AG08395 (cell line): ENCODE measurements around the gene HMCN1.
"Not testable (repeated sequence)": the region's sequence is repeated elsewhere in the genome, so short reads cannot be mapped to it uniquely, and the experiment has no call there.

ENCODE experiments used
- DNase-seq: peaks from one replicate; pipeline ENCODE4 v3.0.0; 2012; ENCODE audit warnings: mixed read lengths, low spot score

HMCN1 gene

GRCh38 chr1:185853739-185854138 is 119.5 kb downstream of the HMCN1 start:
- peak; percentile 30 for DNase-seq

GRCh38 chr1:185856482-185856881 is 122.3 kb downstream of the HMCN1 start:
- DNase-seq, result no peak

DNA sequence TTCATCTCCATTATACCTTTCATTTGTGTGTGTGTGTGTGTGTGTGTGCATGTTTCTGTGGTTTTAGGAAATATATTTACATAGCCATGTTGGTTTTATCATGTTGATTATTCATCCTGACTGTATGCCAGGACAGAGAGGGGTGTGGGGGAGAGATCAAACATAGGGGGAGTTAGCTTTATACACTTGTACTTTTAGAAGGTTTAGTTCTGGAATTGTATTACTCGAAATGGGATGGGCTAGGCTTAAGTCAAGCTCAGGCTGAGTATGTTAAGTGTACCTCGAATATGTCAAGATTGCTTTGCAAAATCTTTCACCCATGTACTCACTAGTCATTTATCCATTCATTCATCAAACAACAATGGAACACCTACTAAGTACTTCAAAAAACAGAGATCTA is 123.3 kb downstream of the HMCN1 start:
- no peak for DNase-seq

- no peak for DNase-seq
Observed at GRCh38 chr1:185860311-185860710, 126.1 kb downstream of the HMCN1 start.

DNA sequence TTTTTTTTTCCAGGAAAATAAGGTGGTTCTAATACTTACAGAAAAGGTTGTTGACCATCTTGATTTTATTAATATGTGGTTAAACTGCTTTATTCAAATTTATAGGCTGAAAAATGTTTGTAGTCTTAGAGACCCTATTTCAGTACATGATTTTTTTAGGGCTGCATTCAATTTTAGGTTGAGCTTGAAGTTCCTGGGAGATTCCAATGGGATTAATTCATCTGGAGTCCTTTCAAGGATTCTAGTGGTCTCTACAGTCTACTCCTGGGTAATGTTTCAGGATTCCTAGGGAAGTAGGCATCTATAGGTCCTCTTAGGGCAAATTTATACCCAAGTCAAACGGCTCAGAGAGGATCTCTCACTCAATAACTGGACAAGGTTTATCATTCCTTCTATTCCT is 126.7 kb downstream of the HMCN1 start:
- no peak for DNase-seq

GRCh38 chr1:185861630-185862029 is 127.4 kb downstream of the HMCN1 start:
- DNase-seq, result no peak

DNA sequence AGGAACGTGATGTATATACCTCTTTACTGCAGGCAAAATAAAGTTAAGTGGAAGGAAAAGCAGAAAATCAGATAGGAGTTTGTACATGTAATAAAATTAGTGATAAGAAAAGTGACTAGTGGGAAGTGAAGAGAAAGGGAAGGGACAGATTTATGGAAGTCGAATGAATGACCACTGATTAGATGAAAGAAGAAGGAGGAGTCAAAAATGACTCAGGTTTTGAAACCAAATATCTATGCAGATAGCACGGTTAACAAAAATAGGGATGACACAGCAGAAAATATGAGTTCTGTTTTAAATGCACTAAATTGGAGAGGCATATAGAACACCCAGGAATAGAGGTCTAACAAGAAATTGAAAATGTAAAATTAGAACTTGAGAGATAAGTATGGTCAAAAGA is 128.0 kb downstream of the HMCN1 start:
- DNase-seq, result no peak

- no peak for DNase-seq
Observed at GRCh38 chr1:185864331-185864730, 130.1 kb downstream of the HMCN1 start.

- peak; percentile 67 for DNase-seq
Observed at GRCh38 chr1:185864889-185865517, 130.8 kb downstream of the HMCN1 start.

GRCh38 chr1:185869590-185869989 is 135.4 kb downstream of the HMCN1 start:
- no peak for DNase-seq

DNA sequence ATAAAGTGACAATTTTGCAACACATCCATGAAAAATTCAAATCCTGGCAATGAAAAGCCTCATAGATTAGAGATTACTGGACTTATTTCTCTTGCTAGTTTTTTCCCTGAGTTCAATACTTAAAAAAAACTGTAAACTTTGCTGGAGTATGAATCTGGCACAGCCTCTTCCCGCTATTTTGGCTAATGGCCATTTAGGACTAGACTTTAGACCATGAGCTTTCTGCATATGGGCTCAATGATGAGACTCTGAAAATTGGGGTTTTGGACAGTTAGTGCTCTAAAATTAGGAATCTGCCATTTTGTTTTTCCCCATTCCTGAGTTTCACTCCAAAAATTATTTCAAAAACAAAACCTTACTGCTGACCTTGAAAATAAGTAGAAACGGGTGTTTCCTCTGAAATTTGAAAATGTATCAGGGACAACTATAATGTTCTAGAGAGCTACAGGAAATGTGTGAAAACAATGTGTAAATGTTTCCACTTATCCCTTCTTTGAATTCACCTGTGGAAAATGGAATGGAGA is 137.5 kb downstream of the HMCN1 start:
- DNase-seq, result no peak

DNA sequence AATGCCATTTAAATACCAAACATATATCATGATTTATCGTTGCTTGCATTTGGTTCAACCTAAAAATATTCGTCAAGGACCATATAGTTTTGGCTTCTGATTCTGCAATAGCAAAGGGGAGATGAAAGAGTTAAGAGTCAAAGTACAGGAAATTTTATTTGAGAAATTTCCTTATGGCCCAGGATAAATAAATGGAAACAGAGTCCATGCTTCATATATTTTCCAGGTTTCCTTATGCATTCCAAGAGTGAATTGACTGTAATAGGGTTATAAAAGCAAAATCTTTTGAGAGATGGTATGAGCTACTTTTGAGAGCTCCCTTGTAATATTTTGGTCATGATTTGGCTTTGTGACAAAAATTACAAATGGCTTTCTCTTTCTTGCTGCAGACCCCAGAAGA is 140.1 kb downstream of the HMCN1 start:
- no peak for DNase-seq

GRCh38 chr1:185880330-185880729 is 146.1 kb downstream of the HMCN1 start:
- DNase-seq, result no peak

DNA sequence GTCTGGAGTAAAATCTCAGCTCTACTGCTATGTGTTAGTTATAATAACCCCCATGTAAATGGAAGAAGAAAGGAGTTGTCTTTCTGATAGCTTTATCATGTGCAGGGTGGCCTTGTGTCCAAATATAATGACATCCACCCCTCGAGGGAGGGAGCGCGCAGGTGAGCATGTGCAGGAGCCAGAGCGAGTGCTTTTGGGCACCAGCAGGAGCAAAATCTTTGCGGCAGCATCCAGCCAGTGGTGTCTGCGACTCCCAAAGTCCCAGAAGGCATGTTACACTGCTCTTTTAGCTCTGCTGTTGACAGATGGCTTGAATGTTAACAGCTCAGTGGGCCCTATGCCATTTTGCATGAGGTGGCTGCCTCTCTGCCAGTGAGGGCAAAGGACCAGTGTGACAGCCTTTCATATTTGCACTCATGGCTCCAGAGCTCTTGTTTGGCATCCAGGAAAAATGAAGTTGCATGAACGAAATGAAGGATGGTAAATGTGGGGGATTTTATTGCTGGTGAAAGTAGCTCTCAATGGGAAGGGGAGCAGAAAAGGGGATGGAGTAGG is 146.7 kb downstream of the HMCN1 start:
- DNase-seq, result no peak

GRCh38 chr1:185886046-185886445 is 151.9 kb downstream of the HMCN1 start:
- DNase-seq, result no peak

DNA sequence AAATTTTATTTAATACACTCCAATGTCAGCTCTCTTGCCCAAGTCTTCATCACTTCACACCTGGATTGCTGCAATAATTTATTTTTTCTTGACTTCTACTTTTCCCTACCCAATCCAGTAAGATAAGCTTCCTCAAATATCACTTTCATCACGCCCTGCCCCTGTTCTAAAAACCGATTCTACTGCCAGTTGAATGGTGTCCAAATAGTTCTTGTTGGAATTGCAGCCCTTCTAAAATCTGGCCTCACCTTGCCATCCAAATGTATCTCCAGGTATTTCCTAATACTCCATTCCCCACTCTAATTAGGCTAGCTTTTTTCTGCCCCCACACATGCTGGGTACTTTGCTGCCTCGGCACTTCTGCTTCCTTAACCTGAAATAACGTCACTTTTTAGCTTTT is 152.5 kb downstream of the HMCN1 start:
- DNase-seq, result no peak

DNA sequence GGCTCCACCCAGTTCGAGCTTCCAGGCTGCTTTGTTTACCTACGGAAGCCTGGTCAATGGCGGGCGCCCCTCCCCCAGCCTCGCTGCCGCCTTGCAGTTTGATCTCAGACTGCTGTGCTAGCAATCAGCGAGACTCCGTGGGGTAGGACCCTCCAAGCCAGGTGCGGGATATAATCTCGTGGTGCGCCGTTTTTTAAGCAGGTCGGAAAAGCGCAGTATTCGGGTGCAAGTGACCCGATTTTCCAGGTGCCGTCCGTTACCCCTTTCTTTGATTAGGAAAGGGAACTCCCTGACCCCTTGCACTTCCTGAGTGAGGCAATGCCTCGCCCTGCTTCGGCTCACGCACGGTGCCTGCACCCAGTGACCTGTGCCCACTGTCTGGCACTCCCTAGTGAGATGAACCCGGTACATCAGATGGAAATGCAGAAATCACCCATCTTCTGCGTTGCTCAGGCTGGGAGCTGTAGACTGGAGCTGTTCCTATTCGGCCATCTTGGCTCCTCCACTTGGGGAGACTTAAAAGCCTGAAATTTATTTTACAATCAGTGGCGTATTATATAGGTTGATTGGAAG is 158.7 kb downstream of the HMCN1 start:
- not testable (repeated sequence) for DNase-seq

- DNase-seq, result peak; percentile 15
Observed at GRCh38 chr1:185894791-185895190, 160.6 kb downstream of the HMCN1 start.

GRCh38 chr1:185895208-185895900 is 161.2 kb downstream of the HMCN1 start:
- peak; percentile 32 for DNase-seq

DNA sequence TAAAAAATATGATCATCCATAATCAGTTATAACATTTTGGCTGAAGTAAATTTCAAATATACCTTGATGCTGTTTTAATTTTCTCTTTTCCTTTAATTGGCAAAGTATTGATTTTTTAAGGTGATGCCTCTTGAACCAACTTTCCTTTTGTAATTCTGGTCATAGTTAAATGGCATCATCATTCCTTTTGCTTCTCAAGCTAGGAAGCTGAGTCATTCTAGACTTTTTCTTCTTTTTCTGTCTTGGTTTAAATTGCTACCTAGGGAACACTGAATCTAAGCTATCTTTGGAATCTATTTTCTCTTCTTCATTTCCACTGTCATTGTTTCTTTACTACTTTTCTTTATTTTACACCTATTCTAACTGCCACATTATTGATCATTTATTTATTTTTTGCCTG is 162.7 kb downstream of the HMCN1 start:
- peak; percentile 42 for DNase-seq

DNA sequence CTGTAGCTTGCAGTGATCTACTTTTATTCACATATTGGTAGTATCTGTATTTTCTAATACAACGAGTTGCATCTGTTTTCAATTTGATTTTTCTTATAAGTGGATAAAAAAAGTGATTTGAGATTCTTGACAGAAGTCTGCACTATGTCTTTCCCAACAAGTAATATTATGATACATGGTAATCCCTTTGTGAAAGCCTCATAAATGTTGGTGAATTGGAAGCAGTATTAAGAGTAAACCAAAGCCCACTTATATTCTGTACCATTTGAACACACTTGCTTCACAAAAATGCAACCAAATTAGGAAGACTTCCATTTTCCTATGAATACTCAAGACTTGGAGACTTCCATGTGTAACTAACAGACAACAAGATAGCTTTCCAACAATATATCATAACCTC is 172.0 kb downstream of the HMCN1 start:
- DNase-seq, result no peak

GRCh38 chr1:185907246-185907645 is 173.1 kb downstream of the HMCN1 start:
- DNase-seq, result no peak

GRCh38 chr1:185911978-185912377 is 177.8 kb downstream of the HMCN1 start:
- DNase-seq, result no peak
